Neural cell (in vitro differentiated cells): ENCODE data around the gene HOXA2.

Source experiments
- EZH2 ChIP-seq: fragments of 200-600, 300-800 bp; shearing (Covaris generic), sonication (generic); IDR thresholded peaks from 2 replicates; pipeline ENCODE4 v1.6.1; 2014; ENCODE audit warnings: antibody characterized with exemption, low read length, borderline replicate concordance, mild to moderate bottlenecking; ENCODE audit not compliant: insufficient read depth, poor library complexity, severe bottlenecking
- SMC3 ChIP-seq: fragments of 450-650 bp; conservative IDR thresholded peaks from 2 replicates; pipeline ENCODE4 v1.6.1; 2014; ENCODE audit warnings: antibody characterized with exemption, mild to moderate bottlenecking, moderate library complexity; ENCODE audit not compliant: poor library complexity
- TAF1 ChIP-seq: IDR thresholded peaks from 2 replicates; pipeline ENCODE4 v1.6.1; 2012; ENCODE audit warnings: low read depth

- TF ChIP-seq SMC3 (no peak), EZH2 (no peak), TAF1 (no peak)
Measured at GRCh38 chr7:27128034-27128433, 25.6 kb upstream of the HOXA2 start.
